ENCODE results near the gene MRPL37. TPM values are rescaled to one million over a fixed set of nuclear protein-coding genes. Genes with fewer than 3 reads are reported as not detected.
"Not testable (repeated sequence)": the region's sequence is repeated elsewhere in the genome, so short reads cannot be mapped to it uniquely, and the experiment has no call there.

Gene MRPL37
- polyA plus RNA-seq, 1 donor, result 80.6 TPM

DNA sequence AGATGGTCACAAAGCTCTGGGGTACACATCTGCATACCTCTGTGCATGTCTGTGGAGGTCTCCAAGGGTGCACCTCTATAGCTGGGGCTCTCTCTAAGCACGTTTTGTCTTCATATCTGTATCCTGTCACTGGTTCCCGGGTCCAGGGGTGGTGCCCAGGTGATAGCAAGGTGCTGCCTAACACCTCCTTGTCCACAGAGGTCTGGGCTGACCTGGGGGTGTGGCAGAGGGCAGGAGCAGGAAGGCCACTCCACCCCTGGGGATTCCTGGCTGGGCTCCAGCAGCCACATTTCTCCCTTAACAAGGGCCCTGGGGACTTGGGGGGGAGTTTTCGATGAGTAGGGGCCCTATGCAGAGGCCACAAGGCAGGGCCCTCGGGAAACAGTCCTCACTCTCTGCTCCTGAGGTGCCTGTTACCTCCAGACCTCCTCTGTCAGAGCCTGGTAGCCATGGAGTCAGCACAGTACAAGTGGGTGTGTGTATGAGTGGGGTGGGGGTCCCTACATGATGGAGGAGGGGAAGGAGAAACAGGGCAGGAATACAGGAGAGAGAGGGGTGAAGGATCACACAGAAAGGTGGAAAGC is 40.1 kb upstream of the MRPL37 start:
- no CpG with 5 or more reads among the region's 4 CpGs for WGBS (ENCODE audit: insufficient coverage, low lambda C conversion rate)
- H3K4me3 ChIP-seq (ENCODE audit: low read length), result no peak overlapping the region
- no peak for DNase-seq
- no peaks in the 10 kb centered on the region for H3K9me3 ChIP-seq (ENCODE audit: control insufficient read depth, low read depth, low read length)
- H3K27ac ChIP-seq (ENCODE audit: low read length), result no peak overlapping the region
- H3K27me3 ChIP-seq (ENCODE audit: control insufficient read depth, insufficient read depth, low read length), result no peaks in the 10 kb centered on the region
- peaks cover 22% of the 10 kb centered on the region for H3K4me1 ChIP-seq (ENCODE audit: control insufficient read depth, insufficient read depth, low read length)
- no peaks in the 10 kb centered on the region for H3K36me3 ChIP-seq (ENCODE audit: control insufficient read depth, insufficient read depth, low read length)

GRCh38 chr1:54160351-54160750 is 39.6 kb upstream of the MRPL37 start:
- peaks cover 28% of the 10 kb centered on the region for H3K4me1 ChIP-seq (ENCODE audit: control insufficient read depth, insufficient read depth, low read length)
- H3K27ac ChIP-seq (ENCODE audit: low read length), result no peak overlapping the region
- no CpG with 5 or more reads among the region's 3 CpGs for WGBS (ENCODE audit: insufficient coverage, low lambda C conversion rate)
- H3K4me3 ChIP-seq (ENCODE audit: low read length), result no peak overlapping the region
- H3K27me3 ChIP-seq (ENCODE audit: control insufficient read depth, insufficient read depth, low read length), result no peaks in the 10 kb centered on the region
- no peaks in the 10 kb centered on the region for H3K9me3 ChIP-seq (ENCODE audit: control insufficient read depth, low read depth, low read length)
- no peaks in the 10 kb centered on the region for H3K36me3 ChIP-seq (ENCODE audit: control insufficient read depth, insufficient read depth, low read length)
- no peak for DNase-seq

DNA sequence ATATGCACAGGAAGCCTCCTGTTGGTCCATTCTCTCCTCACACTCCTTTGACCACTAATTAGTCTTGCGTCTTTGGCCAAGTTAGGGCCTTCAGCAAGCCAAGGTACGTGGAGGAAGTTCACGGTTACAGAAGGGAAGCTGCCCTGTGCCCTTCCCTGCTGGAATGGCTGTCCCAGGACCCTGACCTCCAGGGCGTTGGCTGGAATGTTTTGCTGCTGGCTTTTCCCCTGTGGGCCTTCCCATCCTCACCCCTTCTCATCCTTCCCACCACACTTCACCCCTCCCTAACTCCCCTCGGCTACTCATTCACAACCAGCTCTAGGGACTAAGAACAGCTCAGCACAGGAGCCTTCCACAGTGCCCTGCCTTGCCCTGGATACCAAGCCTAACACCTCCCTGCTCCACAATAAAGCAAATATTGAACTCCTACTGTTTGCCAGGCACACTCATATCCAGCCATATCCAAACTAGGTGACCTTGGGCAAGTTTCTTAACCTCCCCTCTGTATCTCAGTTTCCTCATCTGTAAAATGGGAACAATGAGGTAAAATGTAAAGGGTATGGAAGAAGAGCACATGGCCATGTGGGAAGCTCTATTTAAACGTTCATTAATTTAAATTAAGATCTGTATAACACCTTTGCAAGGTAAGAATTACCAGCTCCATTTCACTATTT is 38.3 kb upstream of the MRPL37 start:
- whole genome bisulfite sequencing (ENCODE audit: insufficient coverage, low lambda C conversion rate), result 100% methylated on average over 1 of the region's 6 CpGs
- no peak overlapping the region for H3K27ac ChIP-seq (ENCODE audit: low read length)
- DNase-seq, result peak in 1 of 2 donors; percentile 39
- H3K4me1 ChIP-seq (ENCODE audit: control insufficient read depth, insufficient read depth, low read length), result peaks cover 28% of the 10 kb centered on the region
- no peak overlapping the region for H3K4me3 ChIP-seq (ENCODE audit: low read length)
- H3K9me3 ChIP-seq (ENCODE audit: control insufficient read depth, low read depth, low read length), result no peaks in the 10 kb centered on the region
- H3K36me3 ChIP-seq (ENCODE audit: control insufficient read depth, insufficient read depth, low read length), result no peaks in the 10 kb centered on the region
- no peaks in the 10 kb centered on the region for H3K27me3 ChIP-seq (ENCODE audit: control insufficient read depth, insufficient read depth, low read length)

DNA sequence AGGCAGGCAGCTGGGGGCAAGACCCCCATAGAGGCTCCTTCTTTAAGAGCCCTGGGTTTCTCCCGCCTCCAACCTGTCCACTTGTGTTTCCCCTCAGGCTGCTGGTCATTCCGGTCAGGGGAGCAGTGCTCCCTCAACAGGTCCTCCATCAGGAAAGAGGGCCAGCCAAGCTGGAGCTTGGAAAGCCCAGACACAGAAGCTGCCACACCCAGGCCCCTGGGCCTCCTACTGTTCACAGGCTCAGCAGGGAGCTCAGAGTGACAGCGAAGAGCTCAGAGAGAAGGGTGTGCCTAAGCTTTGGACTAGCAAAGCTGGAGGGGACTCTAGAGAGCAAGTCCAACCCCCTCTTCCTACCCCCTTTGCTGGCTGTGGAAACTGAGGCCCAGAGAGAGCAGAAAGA is 36.9 kb upstream of the MRPL37 start:
- no peaks in the 10 kb centered on the region for H3K27me3 ChIP-seq (ENCODE audit: control insufficient read depth, insufficient read depth, low read length)
- WGBS (ENCODE audit: insufficient coverage, low lambda C conversion rate), result no CpG with 5 or more reads among the region's 3 CpGs
- no peak overlapping the region for H3K27ac ChIP-seq (ENCODE audit: low read length)
- peaks cover 25% of the 10 kb centered on the region for H3K4me1 ChIP-seq (ENCODE audit: control insufficient read depth, insufficient read depth, low read length)
- H3K4me3 ChIP-seq (ENCODE audit: low read length), result no peak overlapping the region
- no peaks in the 10 kb centered on the region for H3K9me3 ChIP-seq (ENCODE audit: control insufficient read depth, low read depth, low read length)
- peak; percentile 28 to 66 for DNase-seq
- no peaks in the 10 kb centered on the region for H3K36me3 ChIP-seq (ENCODE audit: control insufficient read depth, insufficient read depth, low read length)

DNA sequence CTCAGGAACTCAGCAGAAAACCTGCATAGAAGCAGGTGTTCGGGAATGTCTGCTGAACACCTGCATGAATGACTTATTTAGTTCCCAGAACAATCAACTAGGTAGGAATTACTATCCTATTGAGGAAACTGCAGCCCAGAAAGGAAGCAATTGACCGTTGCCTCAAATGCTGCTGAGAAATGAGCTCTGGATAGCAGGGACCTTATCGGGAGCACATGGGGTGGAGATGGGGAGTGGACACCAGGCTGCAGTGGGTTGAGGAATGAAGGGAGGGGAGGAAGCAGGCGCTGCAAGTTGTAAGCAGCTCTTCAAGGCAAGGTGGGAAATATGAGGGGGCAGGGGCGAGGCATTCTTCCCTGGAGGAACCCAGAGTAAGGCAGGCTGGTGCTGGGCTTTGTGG is 36.4 kb upstream of the MRPL37 start:
- Histone ChIP-seq H3K4me3 (ENCODE audit: low read length) (no peak overlapping the region), H3K36me3 (ENCODE audit: control insufficient read depth, insufficient read depth, low read length) (no peaks in the 10 kb centered on the region), H3K27ac (ENCODE audit: low read length) (no peak overlapping the region), H3K4me1 (ENCODE audit: control insufficient read depth, insufficient read depth, low read length) (peaks cover 25% of the 10 kb centered on the region), H3K27me3 (ENCODE audit: control insufficient read depth, insufficient read depth, low read length) (no peaks in the 10 kb centered on the region), H3K9me3 (ENCODE audit: control insufficient read depth, low read depth, low read length) (no peaks in the 10 kb centered on the region)
- peak in 1 of 2 donors; percentile 59 for DNase-seq
- no CpG with 5 or more reads among the region's 5 CpGs for WGBS (ENCODE audit: insufficient coverage, low lambda C conversion rate)

GRCh38 chr1:54165146-54165545 is 34.8 kb upstream of the MRPL37 start:
- no CpG with 5 or more reads among the region's 15 CpGs for WGBS (ENCODE audit: insufficient coverage, low lambda C conversion rate)
- Histone ChIP-seq H3K27me3 (ENCODE audit: control insufficient read depth, insufficient read depth, low read length) (no peaks in the 10 kb centered on the region), H3K36me3 (ENCODE audit: control insufficient read depth, insufficient read depth, low read length) (no peaks in the 10 kb centered on the region), H3K4me1 (ENCODE audit: control insufficient read depth, insufficient read depth, low read length) (peaks cover 25% of the 10 kb centered on the region), H3K9me3 (ENCODE audit: control insufficient read depth, low read depth, low read length) (no peaks in the 10 kb centered on the region), H3K27ac (ENCODE audit: low read length) (no peak overlapping the region), H3K4me3 (ENCODE audit: low read length) (no peak overlapping the region)
- no peak for DNase-seq

DNA sequence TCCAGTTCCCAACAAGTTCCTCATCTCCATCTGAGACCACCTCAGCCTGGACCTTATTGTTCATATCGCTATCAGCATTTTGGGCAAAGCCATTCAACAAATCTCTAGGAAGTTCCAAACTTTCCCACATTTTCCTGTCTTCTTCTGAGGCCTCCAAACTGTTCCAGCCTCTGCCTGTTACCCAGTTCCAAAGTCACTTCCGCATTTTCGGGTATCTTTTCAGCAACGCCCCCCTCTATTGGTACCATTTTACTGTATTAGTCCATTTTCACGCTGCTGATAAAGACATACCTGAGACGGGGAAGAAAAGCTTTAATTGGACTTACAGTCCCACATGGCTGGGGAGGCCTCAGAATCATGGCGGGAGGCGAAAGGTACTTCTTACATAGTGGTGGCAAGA is 33.6 kb upstream of the MRPL37 start:
- H3K27ac ChIP-seq (ENCODE audit: low read length); DNase-seq; H3K9me3 ChIP-seq (ENCODE audit: control insufficient read depth, low read depth, low read length); H3K4me3 ChIP-seq (ENCODE audit: low read length); H3K36me3 ChIP-seq (ENCODE audit: control insufficient read depth, insufficient read depth, low read length); H3K27me3 ChIP-seq (ENCODE audit: control insufficient read depth, insufficient read depth, low read length): not testable (repeated sequence)
- H3K4me1 ChIP-seq (ENCODE audit: control insufficient read depth, insufficient read depth, low read length), result peaks cover 25% of the 10 kb centered on the region
- 93% methylated on average over 3 of the region's 8 CpGs for WGBS (ENCODE audit: insufficient coverage, low lambda C conversion rate)

- H3K27me3 ChIP-seq (ENCODE audit: control insufficient read depth, insufficient read depth, low read length), result no peaks in the 10 kb centered on the region
- peaks cover 25% of the 10 kb centered on the region for H3K4me1 ChIP-seq (ENCODE audit: control insufficient read depth, insufficient read depth, low read length)
- 100% methylated on average over 1 of the region's 9 CpGs for WGBS (ENCODE audit: insufficient coverage, low lambda C conversion rate)
- H3K4me3 ChIP-seq (ENCODE audit: low read length), result no peak overlapping the region
- DNase-seq, result no peak
- H3K9me3 ChIP-seq (ENCODE audit: control insufficient read depth, low read depth, low read length), result no peaks in the 10 kb centered on the region
- no peak overlapping the region for H3K27ac ChIP-seq (ENCODE audit: low read length)
- H3K36me3 ChIP-seq (ENCODE audit: control insufficient read depth, insufficient read depth, low read length), result no peaks in the 10 kb centered on the region
Observed at GRCh38 chr1:54167422-54168139, 32.4 kb upstream of the MRPL37 start.

DNA sequence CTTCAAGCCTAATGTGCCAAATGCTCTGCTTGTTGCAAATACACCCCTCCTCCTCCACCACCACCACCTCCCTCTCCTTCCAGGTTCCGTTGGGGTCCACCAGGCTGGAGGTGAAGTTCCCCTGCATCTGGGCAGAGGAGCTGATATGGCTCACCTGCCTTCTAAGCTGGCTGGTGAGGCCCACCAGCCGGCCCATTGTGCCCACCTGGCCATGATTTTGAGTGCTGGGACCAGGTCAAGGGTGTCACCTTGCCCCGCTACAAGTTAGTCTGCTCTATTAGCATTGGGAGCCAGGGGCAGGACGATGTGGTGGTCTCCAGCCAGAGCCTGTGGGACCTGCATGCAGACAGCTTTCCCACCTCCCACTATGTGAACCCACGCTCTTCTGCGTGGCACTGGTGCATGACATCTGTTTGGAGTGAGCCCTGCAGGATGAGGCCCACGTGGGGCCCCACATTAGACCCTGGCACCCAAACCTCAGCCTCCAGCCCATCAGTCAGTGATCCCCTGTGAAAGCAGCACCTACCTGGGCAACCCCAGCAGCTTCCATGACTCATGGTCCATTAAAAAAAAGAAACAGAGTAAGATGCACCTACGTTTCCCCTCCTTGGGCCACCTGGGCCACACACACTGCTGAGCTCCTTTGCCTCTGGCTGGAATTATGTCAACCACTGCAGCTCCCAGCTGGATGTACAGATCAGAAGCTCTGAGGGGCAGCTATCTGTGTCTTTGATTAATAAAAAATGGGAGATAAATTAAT is 31.6 kb upstream of the MRPL37 start:
- Histone ChIP-seq H3K4me3 (ENCODE audit: low read length) (no peak overlapping the region), H3K9me3 (ENCODE audit: control insufficient read depth, low read depth, low read length) (no peaks in the 10 kb centered on the region), H3K36me3 (ENCODE audit: control insufficient read depth, insufficient read depth, low read length) (no peaks in the 10 kb centered on the region), H3K27me3 (ENCODE audit: control insufficient read depth, insufficient read depth, low read length) (no peaks in the 10 kb centered on the region), H3K4me1 (ENCODE audit: control insufficient read depth, insufficient read depth, low read length) (peaks cover 18% of the 10 kb centered on the region), H3K27ac (ENCODE audit: low read length) (no peak overlapping the region)
- no peak for DNase-seq
- WGBS (ENCODE audit: insufficient coverage, low lambda C conversion rate), result no CpG with 5 or more reads among the region's 8 CpGs

DNA sequence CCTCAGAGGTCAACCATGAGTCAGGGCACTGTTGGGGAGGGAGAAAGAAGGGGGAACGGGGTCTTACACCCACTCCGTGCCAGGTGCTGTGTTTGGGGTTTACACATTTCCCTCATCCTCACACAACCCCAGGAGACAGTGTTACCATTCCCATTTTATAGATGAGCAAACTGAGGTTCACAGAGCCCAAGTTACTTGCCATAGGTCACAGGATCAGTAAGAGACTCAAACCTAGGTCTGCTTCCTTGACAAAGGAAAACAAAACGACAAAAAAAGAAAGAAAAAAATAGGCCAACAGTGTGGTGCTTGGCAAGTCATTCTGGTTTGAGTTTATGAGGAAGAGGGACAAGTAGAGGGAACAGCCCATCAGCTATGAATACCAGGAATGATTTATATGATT is 30.9 kb upstream of the MRPL37 start:
- Histone ChIP-seq H3K36me3 (ENCODE audit: control insufficient read depth, insufficient read depth, low read length) (no peaks in the 10 kb centered on the region), H3K27ac (ENCODE audit: low read length) (no peak overlapping the region), H3K4me3 (ENCODE audit: low read length) (no peak overlapping the region), H3K9me3 (ENCODE audit: control insufficient read depth, low read depth, low read length) (no peaks in the 10 kb centered on the region), H3K4me1 (ENCODE audit: control insufficient read depth, insufficient read depth, low read length) (peaks cover 12% of the 10 kb centered on the region), H3K27me3 (ENCODE audit: control insufficient read depth, insufficient read depth, low read length) (no peaks in the 10 kb centered on the region)
- WGBS (ENCODE audit: insufficient coverage, low lambda C conversion rate), result 80% methylated on average over 1 of the region's 3 CpGs
- DNase-seq, result no peak
